ENCODE data around the gene NPTX2.

The NPTX2 gene

GRCh38 chr7:98655611-98656010, 38.5 kb downstream of the NPTX2 start:
- DNase-seq, result no peak

GRCh38 chr7:98656899-98657298, 39.8 kb downstream of the NPTX2 start:
- no peak for DNase-seq

GRCh38 chr7:98657736-98658135, 40.7 kb downstream of the NPTX2 start:
- DNase-seq, result no peak

GRCh38 chr7:98659756-98660155, 42.7 kb downstream of the NPTX2 start:
- no peak for DNase-seq

GRCh38 chr7:98661607-98662006, 44.5 kb downstream of the NPTX2 start:
- DNase-seq, result no peak

- no peak for DNase-seq
These were observed 45.2 kb downstream of the NPTX2 start for GRCh38 chr7:98662289-98662688.

- no peak for DNase-seq
These were observed 47.8 kb downstream of the NPTX2 start for GRCh38 chr7:98664882-98665281.

GRCh38 chr7:98668255-98668654, 51.2 kb downstream of the NPTX2 start:
- no peak for DNase-seq

GRCh38 chr7:98669329-98670000, 52.4 kb downstream of the NPTX2 start:
- DNase-seq, result no peak

GRCh38 chr7:98670186-98670585, 53.1 kb downstream of the NPTX2 start:
- no peak for DNase-seq

GRCh38 chr7:98671733-98672331, 54.7 kb downstream of the NPTX2 start:
- no peak for DNase-seq

GRCh38 chr7:98674461-98674860, 57.4 kb downstream of the NPTX2 start:
- DNase-seq, result no peak

GRCh38 chr7:98674881-98675280, 57.8 kb downstream of the NPTX2 start:
- DNase-seq, result no peak

- no peak for DNase-seq
These were observed 61.1 kb downstream of the NPTX2 start for GRCh38 chr7:98678215-98678614.

All from fibroblast of skin of right biceps (primary cell).